Brain microvascular endothelial cell (primary cell): Measurements from ENCODE around the gene ZCCHC2.

Experiments
- DNase-seq: peaks from one replicate; pipeline ENCODE4 v3.0.0-alpha.2; 2020
- H3K27ac ChIP-seq: fragments of 250-450 bp; sonication (Bioruptor Pico); 2 replicates; pipeline ENCODE4 v1.5.1; 2020; ENCODE audit warnings: mild to moderate bottlenecking, moderate library complexity
- H3K27me3 ChIP-seq: fragments of 250-450 bp; sonication (Bioruptor Pico); replicated peaks from 2 replicates; pipeline ENCODE4 v1.5.1; 2020; ENCODE audit warnings: mild to moderate bottlenecking
- H3K36me3 ChIP-seq: fragments of 250-450 bp; sonication (Bioruptor Pico); replicated peaks from 2 replicates; pipeline ENCODE4 v1.5.1; 2020; ENCODE audit warnings: mild to moderate bottlenecking
- H3K4me3 ChIP-seq: 2 replicates; pipeline ENCODE4 v1.5.1; 2011; ENCODE audit warnings: low read depth, mild to moderate bottlenecking, control low read depth, low read length, moderate library complexity
- in situ Hi-C: cut with HindIII; loops from 2 replicates; pipeline ENCODE4 v1.10.0; 2017; ENCODE audit warnings: low sequenced_read_pairs, low pct_ligation_motif_present
- TF ChIP-seq, protein P1 (sequence below): IDR thresholded peaks from 2 replicates; pipeline ENCODE4 v1.5.1; 2011; ENCODE audit warnings: low read depth, mild to moderate bottlenecking, moderate library complexity, low read length, control low read depth, inconsistent platforms; ENCODE audit errors: missing control alignments

The ZCCHC2 gene

DNA sequence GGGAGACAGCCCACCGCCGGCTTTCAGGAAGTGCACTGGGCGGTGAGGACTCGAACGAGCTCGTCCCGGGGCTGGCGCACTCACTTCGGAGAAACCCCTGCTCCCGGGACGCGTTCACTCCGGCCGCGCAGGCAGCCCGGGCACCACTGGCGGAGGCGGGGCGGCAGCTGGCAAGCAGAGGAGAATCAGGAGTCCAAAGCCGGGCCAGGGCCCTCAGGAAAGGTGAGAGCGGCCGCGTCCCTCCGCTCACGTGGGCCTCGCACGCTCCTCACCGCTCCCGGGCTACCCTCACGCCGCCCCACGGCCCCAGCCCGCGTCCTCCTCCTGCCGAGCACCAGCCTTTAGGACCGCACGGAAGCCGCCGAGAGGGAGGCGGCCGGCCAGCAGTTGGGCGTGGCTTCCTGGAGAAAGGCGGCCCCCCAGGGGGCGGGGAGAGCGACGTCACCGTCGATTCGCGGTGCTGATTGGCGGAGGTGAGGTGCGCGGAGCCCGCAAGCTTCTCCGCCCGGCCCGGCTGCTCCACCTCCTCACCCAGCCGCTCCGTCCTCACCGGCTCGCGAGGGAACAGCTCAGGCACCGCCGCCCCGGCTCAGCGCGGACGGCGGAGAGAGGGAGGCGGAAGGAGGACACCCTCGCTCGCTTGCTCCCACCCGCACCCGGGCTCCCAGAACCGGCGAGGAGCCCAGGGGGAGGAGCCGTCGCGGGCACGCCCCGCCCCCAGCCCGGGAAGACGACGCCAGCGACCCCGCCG is at the start of gene ZCCHC2:
TSS of gene ZCCHC2 (plus strand) at position 522 of the 751 bp plus-strand sequence. CDS start 400 bp downstream, outside the sequence.
- no peaks in the 10 kb centered on the region for H3K36me3 ChIP-seq
- no peaks in the 10 kb centered on the region for H3K27me3 ChIP-seq
- DNase-seq = peak; percentile 95
- H3K27ac ChIP-seq = peak within 1 kb of the TSS; percentile 67
- peak within 1 kb of the TSS; percentile 79 for H3K4me3 ChIP-seq
- in situ Hi-C loops = no loop called here
- TF ChIP-seq, protein P1, sequence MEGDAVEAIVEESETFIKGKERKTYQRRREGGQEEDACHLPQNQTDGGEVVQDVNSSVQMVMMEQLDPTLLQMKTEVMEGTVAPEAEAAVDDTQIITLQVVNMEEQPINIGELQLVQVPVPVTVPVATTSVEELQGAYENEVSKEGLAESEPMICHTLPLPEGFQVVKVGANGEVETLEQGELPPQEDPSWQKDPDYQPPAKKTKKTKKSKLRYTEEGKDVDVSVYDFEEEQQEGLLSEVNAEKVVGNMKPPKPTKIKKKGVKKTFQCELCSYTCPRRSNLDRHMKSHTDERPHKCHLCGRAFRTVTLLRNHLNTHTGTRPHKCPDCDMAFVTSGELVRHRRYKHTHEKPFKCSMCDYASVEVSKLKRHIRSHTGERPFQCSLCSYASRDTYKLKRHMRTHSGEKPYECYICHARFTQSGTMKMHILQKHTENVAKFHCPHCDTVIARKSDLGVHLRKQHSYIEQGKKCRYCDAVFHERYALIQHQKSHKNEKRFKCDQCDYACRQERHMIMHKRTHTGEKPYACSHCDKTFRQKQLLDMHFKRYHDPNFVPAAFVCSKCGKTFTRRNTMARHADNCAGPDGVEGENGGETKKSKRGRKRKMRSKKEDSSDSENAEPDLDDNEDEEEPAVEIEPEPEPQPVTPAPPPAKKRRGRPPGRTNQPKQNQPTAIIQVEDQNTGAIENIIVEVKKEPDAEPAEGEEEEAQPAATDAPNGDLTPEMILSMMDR = no peak

DNA sequence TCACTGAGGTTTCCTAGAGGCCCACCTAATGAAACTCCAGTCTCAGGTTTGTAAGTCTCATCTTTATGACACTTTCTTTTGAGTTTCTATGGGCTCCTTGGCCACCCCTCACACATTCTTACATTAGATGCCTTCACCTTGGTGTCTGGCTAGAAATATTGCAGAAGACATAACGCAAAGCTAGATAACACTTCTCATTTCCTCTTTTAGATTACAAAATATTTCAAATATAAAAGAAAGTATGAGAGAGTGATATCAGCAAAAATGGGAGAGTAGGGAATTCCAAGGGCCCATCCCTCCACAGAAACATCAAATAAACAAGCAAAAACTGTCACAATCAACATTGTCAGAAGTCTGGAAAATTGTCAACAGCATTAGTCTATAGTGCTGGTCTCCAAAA is 43.3 kb upstream of the ZCCHC2 start:
- in situ Hi-C loops = no loop called here

GRCh38 chr18:62480927-62481326 is 41.9 kb upstream of the ZCCHC2 start:
- in situ Hi-C loops = no loop called here
- H3K27ac ChIP-seq = no peak overlapping the region
- DNase-seq = no peak
- H3K4me3 ChIP-seq = no peak overlapping the region
- H3K27me3 ChIP-seq = no peaks in the 10 kb centered on the region
- TF ChIP-seq, protein P1 = no peak
- no peaks in the 10 kb centered on the region for H3K36me3 ChIP-seq

More for the DNA sequence above, 43.3 kb upstream of the ZCCHC2 start:
- Histone ChIP-seq H3K27ac (no peak overlapping the region), H3K27me3 (no peaks in the 10 kb centered on the region), H3K4me3 (no peak overlapping the region), H3K36me3 (no peaks in the 10 kb centered on the region)
- TF ChIP-seq, protein P1 = no peak
- no peak for DNase-seq

GRCh38 chr18:62484941-62485340 is 37.9 kb upstream of the ZCCHC2 start:
- TF ChIP-seq, protein P1 = no peak
- no peak overlapping the region for H3K4me3 ChIP-seq
- H3K27me3 ChIP-seq = no peaks in the 10 kb centered on the region
- H3K36me3 ChIP-seq = no peaks in the 10 kb centered on the region
- in situ Hi-C loops = no loop called here
- no peak overlapping the region for H3K27ac ChIP-seq
- no peak for DNase-seq

DNA sequence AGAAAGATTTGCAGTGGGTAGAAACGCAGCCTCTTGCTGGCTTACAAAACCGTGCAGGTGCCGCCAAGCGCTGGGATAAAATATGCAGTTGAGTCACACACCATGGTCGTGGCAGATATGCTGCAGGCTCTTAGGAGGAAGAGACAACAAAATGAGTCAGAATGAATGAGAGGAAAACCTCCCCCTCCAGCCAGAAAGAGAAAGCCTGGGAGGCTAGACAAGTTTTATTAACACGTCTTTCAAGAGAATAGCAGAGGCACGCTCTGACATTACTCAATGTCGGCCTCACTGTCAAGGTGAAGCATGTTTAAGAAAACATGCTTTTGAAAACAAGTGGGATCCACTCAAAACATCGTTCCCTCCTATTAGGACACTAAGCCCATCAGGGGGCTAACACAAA is 37.1 kb upstream of the ZCCHC2 start:
- in situ Hi-C loops = no loop called here
- TF ChIP-seq, protein P1 = no peak
- Histone ChIP-seq H3K36me3 (no peaks in the 10 kb centered on the region), H3K27me3 (no peaks in the 10 kb centered on the region), H3K4me3 (peak overlapping the region; percentile 12), H3K27ac (no peak overlapping the region)
- DNase-seq = peak; percentile 85
